ENCODE measurements around the gene TRIP12.
"Not testable (repeated sequence)": the region's sequence is repeated elsewhere in the genome, so short reads cannot be mapped to it uniquely, and the experiment has no call there.

Gene TRIP12

GRCh38 chr2:229752970-229753729 is 168.7 kb downstream of the TRIP12 start:
- DNase-seq = no peak

- DNase-seq = no peak
Measured at GRCh38 chr2:229749779-229750178, 172.0 kb downstream of the TRIP12 start.

- DNase-seq = no peak
Measured at GRCh38 chr2:229748950-229749349, 172.9 kb downstream of the TRIP12 start.

- DNase-seq = not testable (repeated sequence)
Measured at GRCh38 chr2:229742691-229743090, 179.1 kb downstream of the TRIP12 start.

GRCh38 chr2:229740279-229740678 is 181.5 kb downstream of the TRIP12 start:
- DNase-seq = no peak

GRCh38 chr2:229738024-229738625 is 183.7 kb downstream of the TRIP12 start:
- DNase-seq = no peak

- DNase-seq = no peak
Measured at GRCh38 chr2:229734410-229734809, 187.4 kb downstream of the TRIP12 start.

GRCh38 chr2:229733611-229734245 is 188.1 kb downstream of the TRIP12 start:
- no peak for DNase-seq

- no peak for DNase-seq
Measured at GRCh38 chr2:229732897-229733296, 188.9 kb downstream of the TRIP12 start.

GRCh38 chr2:229731916-229732315 is 189.9 kb downstream of the TRIP12 start:
- DNase-seq = no peak

- no peak for DNase-seq
Measured at GRCh38 chr2:229731363-229731762, 190.4 kb downstream of the TRIP12 start.

GRCh38 chr2:229728370-229728769 is 193.4 kb downstream of the TRIP12 start:
- DNase-seq = no peak

- no peak for DNase-seq
Measured at GRCh38 chr2:229726643-229727042, 195.2 kb downstream of the TRIP12 start.

GRCh38 chr2:229725716-229726574 is 195.9 kb downstream of the TRIP12 start:
- no peak for DNase-seq

- DNase-seq = not testable (repeated sequence)
Measured at GRCh38 chr2:229723192-229723591, 198.6 kb downstream of the TRIP12 start.

GRCh38 chr2:229719926-229720647 is 201.7 kb downstream of the TRIP12 start:
- no peak for DNase-seq

- DNase-seq = no peak
Measured at GRCh38 chr2:229718057-229718456, 203.8 kb downstream of the TRIP12 start.

- no peak for DNase-seq
Measured at GRCh38 chr2:229715895-229716507, 205.8 kb downstream of the TRIP12 start.

- no peak for DNase-seq
Measured at GRCh38 chr2:229714736-229715541, 206.9 kb downstream of the TRIP12 start.

GRCh38 chr2:229714080-229714735 is 207.6 kb downstream of the TRIP12 start, which contains the start of gene DNER:
TSS of gene DNER (minus strand) at chr2:229714555. CDS start at chr2:229714423, 132 bp downstream.
- DNase-seq = peak; percentile 19
